ENCODE data around the gene ZNF446.
"Not testable (repeated sequence)": the region's sequence is repeated elsewhere in the genome, so short reads cannot be mapped to it uniquely, and the experiment has no call there.

The ZNF446 gene

GRCh38 chr19:58470837-58471543, 5.2 kb upstream of the ZNF446 start:
- DNase-seq, result not testable (repeated sequence)

- no peak for DNase-seq
Measured at GRCh38 chr19:58471736-58472135, 4.4 kb upstream of the ZNF446 start.

GRCh38 chr19:58473775-58474174, 2.4 kb upstream of the ZNF446 start:
- DNase-seq, result no peak

- no peak for DNase-seq
Measured at GRCh38 chr19:58474291-58474996, 1.7 kb upstream of the ZNF446 start.

- no peak for DNase-seq
Measured at GRCh38 chr19:58474997-58475713, 997 bp upstream of the ZNF446 start.

DNA sequence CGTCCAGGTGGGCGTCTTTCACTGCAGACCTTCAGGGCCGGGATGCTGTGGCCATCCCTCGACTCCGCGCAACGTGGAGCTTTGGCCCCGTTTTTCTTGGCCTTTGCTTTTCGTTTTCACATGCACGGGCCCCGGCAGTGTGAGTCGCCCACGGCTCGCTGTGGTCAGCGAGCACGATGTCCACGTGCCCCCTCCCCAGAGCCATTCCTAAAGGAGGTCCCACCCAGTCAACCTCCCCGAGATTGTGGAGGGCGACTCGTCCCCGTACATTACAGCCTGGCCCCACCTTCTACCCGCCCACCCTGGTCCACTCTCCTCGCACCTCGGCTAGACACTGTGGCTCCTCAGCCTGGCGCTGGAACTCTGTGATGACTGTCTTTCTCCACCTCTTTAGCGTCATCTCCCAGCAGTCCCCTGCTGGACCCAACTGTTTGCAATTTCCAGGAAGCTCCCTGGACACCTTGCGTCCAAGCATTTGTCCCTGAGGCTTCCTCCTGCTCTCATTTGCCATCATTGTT, 405 bp downstream of the ZNF446 start:
- DNase-seq, result no peak

GRCh38 chr19:58477130-58477529, 978 bp downstream of the ZNF446 start:
- DNase-seq, result no peak

- no peak for DNase-seq
Measured at GRCh38 chr19:58477871-58478270, 1.7 kb downstream of the ZNF446 start.

GRCh38 chr19:58479303-58479702, 3.2 kb downstream of the ZNF446 start:
- DNase-seq, result no peak

GRCh38 chr19:58479736-58480480, 3.8 kb downstream of the ZNF446 start:
- DNase-seq, result no peak

GRCh38 chr19:58480481-58480830, 4.3 kb downstream of the ZNF446 start:
- no peak for DNase-seq

- DNase-seq, result no peak
Measured at GRCh38 chr19:58480831-58481230, 4.7 kb downstream of the ZNF446 start.

GRCh38 chr19:58482372-58482771, 6.2 kb downstream of the ZNF446 start:
- DNase-seq, result no peak

GRCh38 chr19:58483776-58484175, 7.6 kb downstream of the ZNF446 start:
- DNase-seq, result no peak

DNA sequence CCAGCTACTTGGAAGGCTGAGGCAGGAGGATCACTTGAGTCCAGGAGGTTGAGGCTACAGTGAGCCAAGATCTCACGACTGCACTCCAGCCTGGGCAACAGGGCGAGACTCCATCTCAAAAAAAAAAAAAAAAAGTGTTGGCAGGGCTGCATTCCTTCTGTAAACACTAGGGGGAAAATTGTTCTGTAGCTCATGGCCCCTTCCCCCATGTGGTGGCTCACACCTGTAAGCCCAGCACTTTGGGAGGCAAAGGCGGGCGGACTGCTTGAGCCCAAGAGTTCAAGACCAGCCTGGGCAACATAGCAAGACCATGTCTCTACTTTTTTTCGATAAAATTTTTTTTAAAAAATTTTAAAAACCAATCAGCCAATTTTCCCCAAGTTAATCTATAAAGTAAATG, 8.2 kb downstream of the ZNF446 start:
- DNase-seq, result not testable (repeated sequence)

DNA sequence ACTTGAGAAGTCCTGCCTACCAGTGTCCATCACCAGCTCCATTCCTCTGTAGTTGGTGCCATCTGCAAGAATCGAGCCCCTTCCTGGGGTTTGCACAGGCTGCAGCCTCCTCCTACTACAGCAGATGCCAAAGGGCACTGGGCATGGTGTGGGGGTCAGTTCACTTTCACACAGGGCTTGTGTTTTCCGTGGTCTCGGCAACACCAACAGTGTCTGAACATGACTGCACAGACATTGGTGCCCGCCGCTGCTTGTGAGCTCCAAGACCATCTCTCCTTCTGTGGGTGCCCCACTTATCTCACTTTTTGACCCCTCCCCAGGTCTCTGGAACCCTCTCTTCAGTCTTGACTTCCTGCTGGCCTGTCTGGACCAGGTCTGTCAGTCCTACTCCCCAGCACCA, 15.2 kb downstream of the ZNF446 start:
- no peak for DNase-seq

- no peak for DNase-seq
Measured at GRCh38 chr19:58492265-58492664, 16.1 kb downstream of the ZNF446 start.

DNA sequence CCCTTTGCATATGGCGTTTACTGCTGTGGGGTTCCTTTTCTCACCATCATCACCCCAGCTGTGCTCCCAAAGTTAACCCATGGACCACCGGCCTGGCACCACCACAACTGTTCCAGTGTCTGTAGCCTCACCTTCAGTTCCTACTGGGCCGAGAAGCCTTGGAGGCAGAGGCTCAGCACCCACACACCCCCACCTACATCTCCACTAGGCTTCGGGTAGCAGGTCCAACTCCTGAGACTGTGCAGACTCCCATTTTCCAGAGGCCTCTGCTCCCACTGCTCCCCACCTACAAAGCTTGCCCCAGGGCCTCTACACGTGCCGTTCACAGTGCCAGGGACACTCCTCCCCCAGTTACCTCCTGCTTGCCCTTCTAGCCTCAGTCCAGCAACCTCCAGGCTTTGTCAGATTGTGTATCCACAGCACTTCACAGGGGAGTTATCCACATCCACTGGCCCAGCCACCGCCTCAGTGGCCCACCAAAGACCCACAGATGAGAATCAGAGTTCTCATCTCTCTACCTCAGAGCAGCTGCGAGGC, 21.6 kb downstream of the ZNF446 start:
- no peak for DNase-seq

GRCh38 chr19:58498316-58499020, 22.3 kb downstream of the ZNF446 start:
- DNase-seq, result no peak

DNA sequence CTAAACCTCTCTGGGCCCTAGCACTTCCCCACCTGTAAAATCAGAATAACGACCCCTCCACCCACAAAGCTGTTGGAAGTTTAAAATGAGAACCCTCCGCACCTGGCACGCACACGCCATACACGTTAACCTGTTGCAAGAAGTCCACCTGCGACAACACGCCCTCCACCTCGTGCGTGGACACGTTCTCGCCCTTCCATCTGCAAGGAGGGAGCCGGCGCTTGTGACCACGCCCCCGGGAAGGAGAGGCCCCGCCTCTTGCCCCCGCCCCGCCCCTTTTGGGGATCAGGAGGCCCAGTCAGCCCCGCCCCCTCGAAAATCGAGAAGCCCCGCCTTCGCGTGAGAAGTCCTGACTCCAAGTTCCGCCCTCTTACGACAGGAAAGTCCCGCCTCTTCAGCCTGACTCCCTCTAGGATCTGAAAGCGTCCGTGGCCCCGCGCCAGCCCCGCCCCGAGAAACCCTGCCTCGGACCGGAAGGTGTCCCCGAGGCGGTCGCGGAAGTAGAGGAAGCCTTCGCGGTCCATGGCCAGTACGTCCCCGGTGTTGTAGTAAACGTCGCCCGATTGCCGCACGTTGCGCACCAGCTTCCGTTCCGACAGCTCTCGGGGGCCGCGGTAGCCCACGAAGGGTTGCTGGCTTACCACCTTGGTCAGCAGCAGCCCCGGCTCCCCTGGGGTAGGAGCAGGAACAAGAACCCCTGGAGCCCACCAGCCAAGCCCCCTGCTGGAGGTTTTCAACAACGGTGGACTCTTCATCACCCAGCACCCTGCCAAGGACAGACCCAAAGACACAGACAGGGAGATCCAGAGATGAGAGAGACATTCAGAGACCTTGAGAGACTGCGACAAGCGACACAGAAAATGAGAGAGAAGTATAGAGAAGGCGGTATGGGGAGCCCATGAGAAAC, 23.1 kb downstream of the ZNF446 start:
- peak; percentile 99 for DNase-seq

- no peak for DNase-seq
Measured at GRCh38 chr19:58500242-58500641, 24.1 kb downstream of the ZNF446 start.

Measured in NCI-H2029 (cell line).